Measurements from ENCODE around the gene INCA1.

Gene INCA1

GRCh38 chr17:4947411-4948165, 49.7 kb downstream of the INCA1 start:
- DNase-seq: peak; percentile 33

GRCh38 chr17:4947010-4947410, 50.3 kb downstream of the INCA1 start:
- no peak for DNase-seq

GRCh38 chr17:4946312-4946976, 50.9 kb downstream of the INCA1 start:
- no peak for DNase-seq

GRCh38 chr17:4945944-4946280, 51.4 kb downstream of the INCA1 start:
- DNase-seq: no peak

GRCh38 chr17:4945176-4945943, 52.0 kb downstream of the INCA1 start:
- DNase-seq: no peak

GRCh38 chr17:4944554-4945175, 52.7 kb downstream of the INCA1 start:
- DNase-seq: no peak

- DNase-seq: no peak
These were observed 53.2 kb downstream of the INCA1 start for GRCh38 chr17:4944163-4944553.

- no peak for DNase-seq
These were observed 54.4 kb downstream of the INCA1 start for GRCh38 chr17:4942760-4943508.

GRCh38 chr17:4941319-4941610, 56.1 kb downstream of the INCA1 start:
- DNase-seq: no peak

GRCh38 chr17:4940555-4941318, 56.6 kb downstream of the INCA1 start:
- DNase-seq: no peak

GRCh38 chr17:4939796-4940554, 57.3 kb downstream of the INCA1 start, which contains the start of the genes RNF167 and SLC25A11:
Gene RNF167, plus strand, starts transcription at chr17:4940268. Its CDS starts 642 bp downstream, at chr17:4940910.
Gene SLC25A11, minus strand, starts transcription at chr17:4940046. Its CDS starts 136 bp downstream, at chr17:4939910.
- DNase-seq: peak; percentile 97

GRCh38 chr17:4939546-4939795, 57.9 kb downstream of the INCA1 start:
- DNase-seq: no peak

GRCh38 chr17:4938688-4939545, 58.4 kb downstream of the INCA1 start:
- DNase-seq: no peak

All from NCI-H345 (cell line).